HG03025 (cell line): Measurements from ENCODE around the gene CNR2.
A peak's percentile ranks its signal among the peaks of the same experiment; 100 is the strongest.
"Not testable (repeated sequence)": the region's sequence is repeated elsewhere in the genome, so short reads cannot be mapped to it uniquely, and the experiment has no call there.

ENCODE experiments used
- ATAC-seq: cut with Tn5 transposase; IDR thresholded peaks from one replicate; pipeline ENCODE4 v1.9.1; 2021; ENCODE audit warnings: mild to moderate bottlenecking, moderate library complexity; ENCODE audit not compliant: unreplicated experiment, low FRiP score

CNR2 gene

DNA sequence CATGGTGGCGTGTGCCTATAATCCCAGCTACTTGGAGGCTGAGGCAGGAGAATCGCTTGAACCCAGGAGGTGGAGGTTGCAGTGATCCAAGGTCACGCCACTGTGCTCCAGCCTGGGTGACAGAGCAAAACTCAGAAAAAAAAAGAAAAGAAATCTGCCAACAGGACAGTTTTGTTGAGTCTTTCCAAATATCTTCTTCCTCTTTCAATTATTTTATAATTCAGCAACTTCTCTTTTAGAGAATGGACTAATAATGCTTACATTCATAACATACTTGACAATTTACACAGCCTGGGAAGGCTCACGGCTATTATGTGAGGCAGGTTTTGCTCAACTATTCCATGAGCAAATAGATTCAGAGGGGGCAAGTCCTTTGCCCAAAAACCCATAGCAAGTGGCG is 18.1 kb downstream of the CNR2 start:
- no peak for ATAC-seq

- no peak for ATAC-seq
These were observed 24.1 kb downstream of the CNR2 start for GRCh38 chr1:23889074-23889473.

- ATAC-seq, result no peak
These were observed 27.9 kb downstream of the CNR2 start for GRCh38 chr1:23885222-23885621.

GRCh38 chr1:23882746-23883145 is 30.4 kb downstream of the CNR2 start:
- ATAC-seq, result no peak

GRCh38 chr1:23879809-23880208 is 33.4 kb downstream of the CNR2 start:
- no peak for ATAC-seq

DNA sequence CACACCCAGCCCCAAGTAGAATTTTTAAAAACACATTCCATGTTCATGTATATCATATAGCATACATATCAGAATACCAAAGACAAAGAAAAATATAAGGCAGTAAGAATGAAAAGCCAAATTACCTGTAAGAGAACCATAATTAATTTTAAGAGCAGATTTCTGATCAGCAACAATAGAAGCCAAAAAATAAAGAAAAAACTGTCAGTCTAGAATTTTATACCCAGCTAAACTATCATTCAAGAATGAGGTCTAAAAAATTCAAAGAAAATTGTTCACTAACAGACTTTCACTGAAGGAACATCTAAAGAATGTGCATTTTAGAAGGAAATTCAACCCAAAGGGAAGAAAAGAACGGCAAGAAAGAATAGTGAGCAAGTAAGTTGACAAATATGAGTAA is 34.5 kb downstream of the CNR2 start:
- ATAC-seq, result no peak

GRCh38 chr1:23875382-23875781 is 37.8 kb downstream of the CNR2 start:
- ATAC-seq, result no peak

DNA sequence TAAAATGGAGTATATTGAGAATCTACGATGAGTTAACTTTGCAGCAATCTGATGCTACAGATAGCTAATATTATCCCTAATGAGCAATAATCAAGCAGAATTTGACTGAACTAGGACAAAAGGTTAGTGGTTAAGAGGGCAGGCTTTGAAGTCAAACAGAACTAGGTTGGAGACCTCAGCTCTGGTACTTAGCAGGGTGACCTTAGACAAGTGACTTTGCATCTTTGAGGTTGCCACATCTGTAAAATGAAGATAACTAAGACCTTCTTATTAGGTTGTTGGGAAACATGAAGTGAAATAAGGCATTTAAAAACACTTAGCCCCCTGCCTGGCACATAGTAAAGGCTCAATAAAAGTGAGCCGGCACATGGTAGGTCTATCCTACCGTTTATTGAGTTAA is 40.7 kb downstream of the CNR2 start:
- no peak for ATAC-seq

DNA sequence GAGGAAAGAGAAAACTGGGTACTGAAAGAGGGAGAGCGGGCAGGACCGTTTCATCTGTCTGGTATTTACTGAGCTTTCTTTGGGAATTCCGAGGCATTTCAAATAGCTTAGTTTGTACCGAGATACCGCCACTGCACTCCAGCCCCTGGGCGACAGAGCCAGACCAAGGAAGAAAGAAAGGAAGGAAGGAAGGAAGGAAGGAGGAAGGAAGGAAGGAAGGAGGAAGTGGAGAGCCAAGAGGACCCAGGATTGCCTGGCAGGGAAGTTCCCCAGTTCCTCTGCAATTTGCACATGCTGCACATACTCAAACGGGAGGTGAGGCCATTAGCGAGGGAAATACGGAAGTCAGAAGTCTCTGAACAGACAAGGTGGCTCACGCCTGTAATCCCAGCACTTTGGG is 44.1 kb downstream of the CNR2 start:
- no peak for ATAC-seq

- ATAC-seq, result no peak
These were observed 44.6 kb downstream of the CNR2 start for GRCh38 chr1:23868557-23869016.

- ATAC-seq, result peak; percentile 87
These were observed 45.1 kb downstream of the CNR2 start, which contains the start of gene FUCA1 for GRCh38 chr1:23867895-23868556. FUCA1 (minus strand) TSS chr1:23868290; CDS start chr1:23868286, 4 bp downstream.

DNA sequence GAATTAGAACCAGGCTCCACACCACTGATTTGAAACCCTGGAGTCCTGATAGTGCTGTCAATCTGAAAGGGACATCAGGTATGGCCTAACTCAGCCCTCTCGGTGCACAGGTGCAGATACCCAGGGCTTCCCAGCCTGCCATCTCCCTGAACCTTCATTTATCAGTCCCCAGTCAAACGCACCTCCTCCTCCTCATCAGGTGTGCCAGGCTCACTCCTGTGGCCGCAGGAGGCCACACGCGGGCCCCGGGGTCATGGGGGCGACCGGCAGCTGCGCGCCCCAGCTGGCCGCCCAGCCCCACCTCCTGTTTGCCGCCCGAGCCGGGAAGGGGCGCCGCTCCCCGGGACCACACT is 45.6 kb downstream of the CNR2 start:
- no peak for ATAC-seq

- ATAC-seq, result no peak
These were observed 47.6 kb downstream of the CNR2 start for GRCh38 chr1:23865543-23865930.

- ATAC-seq, result no peak
These were observed 48.2 kb downstream of the CNR2 start for GRCh38 chr1:23864801-23865542.

DNA sequence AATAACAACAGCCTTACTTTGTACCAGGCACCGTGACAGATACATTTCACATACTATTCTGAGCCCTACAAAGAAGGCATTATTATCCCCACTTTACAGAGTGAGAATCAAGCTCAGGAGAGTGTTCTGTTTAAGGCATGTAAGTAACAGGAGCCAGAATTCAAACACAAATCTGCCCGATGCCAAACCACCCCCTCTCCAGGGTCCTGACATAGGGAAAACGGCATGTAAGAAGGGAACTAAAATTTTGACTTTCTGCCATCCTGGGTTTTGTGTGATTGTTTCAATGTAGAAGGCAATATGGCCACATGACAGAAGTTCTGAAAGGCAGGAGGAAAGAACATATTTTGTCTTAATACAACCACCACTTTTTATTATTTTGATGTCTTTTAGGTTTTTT is 50.5 kb downstream of the CNR2 start:
- no peak for ATAC-seq

DNA sequence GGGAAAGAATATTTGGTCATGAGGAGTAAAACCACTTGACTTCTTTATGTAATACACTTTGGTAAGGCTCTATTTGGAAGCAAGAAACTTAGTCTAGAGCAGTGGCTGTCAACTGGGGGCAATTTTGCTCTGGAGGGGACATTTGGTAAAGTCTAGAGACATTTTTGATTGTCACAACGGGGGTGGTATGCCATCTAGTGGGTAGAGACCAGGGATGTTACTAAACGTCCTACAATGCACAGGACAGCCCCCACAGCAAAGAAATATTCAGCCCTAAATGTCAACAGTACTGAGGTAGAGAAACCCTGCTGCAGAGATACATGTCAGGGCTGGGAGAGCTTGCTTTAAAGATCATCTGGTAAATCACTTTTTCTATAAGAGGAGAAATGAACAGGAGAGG is 58.6 kb downstream of the CNR2 start:
- no peak for ATAC-seq

DNA sequence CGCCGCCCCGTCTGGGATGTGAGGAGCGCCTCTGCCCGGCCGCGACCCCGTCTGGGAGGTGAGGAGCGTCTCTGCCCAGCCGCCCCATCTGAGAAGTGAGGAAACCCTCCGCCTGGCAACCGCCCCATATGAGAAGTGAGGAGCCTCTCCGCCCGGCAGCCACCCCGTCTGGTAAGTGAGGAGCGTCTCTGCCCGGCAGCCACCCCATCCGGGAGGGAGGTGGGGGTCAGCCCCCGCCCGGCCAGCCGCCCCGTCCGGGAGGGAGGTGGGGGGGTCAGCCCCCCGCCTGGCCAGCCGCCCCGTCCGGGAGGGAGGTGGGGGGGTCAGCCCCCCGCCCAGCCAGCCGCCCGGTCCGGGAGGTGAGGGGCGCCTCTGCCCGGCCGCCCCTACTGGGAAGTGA is 60.0 kb downstream of the CNR2 start:
- not testable (repeated sequence) for ATAC-seq

DNA sequence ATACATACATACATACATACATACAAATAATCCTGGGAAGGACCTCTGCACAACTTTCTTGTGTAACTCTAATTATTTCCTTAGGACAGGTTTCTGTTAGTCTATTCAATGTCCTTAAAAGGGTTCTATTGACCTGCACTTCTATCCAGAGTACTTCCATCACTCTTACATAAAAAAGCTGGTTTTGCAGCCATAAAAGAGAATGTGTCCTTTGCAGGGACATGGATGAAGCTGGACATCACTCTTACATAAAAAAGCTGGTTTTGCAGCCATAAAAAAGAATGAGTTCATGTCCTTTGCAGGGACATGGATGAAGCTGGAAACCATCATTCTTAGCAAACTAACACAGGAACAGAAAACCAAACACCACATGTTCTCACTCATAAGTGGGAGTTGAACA is 61.8 kb downstream of the CNR2 start:
- ATAC-seq, result not testable (repeated sequence)

GRCh38 chr1:23848673-23849616 is 64.2 kb downstream of the CNR2 start:
- ATAC-seq, result no peak

GRCh38 chr1:23847482-23848095 is 65.6 kb downstream of the CNR2 start:
- not testable (repeated sequence) for ATAC-seq

GRCh38 chr1:23845163-23845562 is 68.0 kb downstream of the CNR2 start:
- no peak for ATAC-seq
